Measurements from ENCODE around the gene SEMA4B.
A peak's percentile ranks its signal among the peaks of the same experiment; 100 is the strongest.

Gene SEMA4B

GRCh38 chr15:90201944-90202375, 830 bp downstream of the SEMA4B start:
- H2BK12ac ChIP-seq (ENCODE audit: low read length in 2 of 2), result no peak overlapping the region
- DNase-seq, result peak; percentile 41
- WGBS, result under 1% methylated on average over 25 of the region's 25 CpGs
- peaks cover 31% of the 10 kb centered on the region for H3K4me1 ChIP-seq (ENCODE audit: control insufficient read depth, insufficient read depth, low read depth, low read length)
- peak overlapping the region; percentile 45 for H2BK15ac ChIP-seq (ENCODE audit: low read depth, poor library complexity, severe bottlenecking)
- peak overlapping the region in 1 of 2 experiments; percentile 68 for H3K4ac ChIP-seq (ENCODE audit: low read depth in 1 of 2, low read length in 2 of 2)
- H3K27me3 ChIP-seq (ENCODE audit: control insufficient read depth in 1 of 2, insufficient read depth in 1 of 2, low read length in 2 of 2), result no peaks in the 10 kb centered on the region
- no peak overlapping the region for H4K91ac ChIP-seq (ENCODE audit: low read length)
- H2AFZ ChIP-seq (ENCODE audit: low read depth, low read length), result peak overlapping the region; percentile 86
- H3K4me3 ChIP-seq (ENCODE audit: insufficient read depth in 1 of 2, low read depth in 1 of 2, low read length in 2 of 2), result peak overlapping the region; percentile 92 to 97
- H3K23ac ChIP-seq (ENCODE audit: low read length in 2 of 2), result no peak overlapping the region
- H3K4me2 ChIP-seq (ENCODE audit: low read length, poor library complexity, severe bottlenecking), result peak overlapping the region; percentile 93
- H4K8ac ChIP-seq (ENCODE audit: low read length), result peak overlapping the region; percentile 82
- no peak overlapping the region for H2AK5ac ChIP-seq (ENCODE audit: low read length, severe bottlenecking)
- H3K36me3 ChIP-seq (ENCODE audit: control insufficient read depth in 1 of 2, insufficient read depth in 2 of 2, low read depth in 1 of 2, low read length in 2 of 2), result peaks cover 0 to 23% of the 10 kb centered on the region in 2 experiments
- H3K79me1 ChIP-seq (replicated peaks; ENCODE audit: low read length, poor library complexity, severe bottlenecking), result peaks cover 49% of the 10 kb centered on the region
- H3K18ac ChIP-seq (ENCODE audit: low read depth in 1 of 2, low read length in 2 of 2), result peak overlapping the region; percentile 62 to 96
- H2BK5ac ChIP-seq (ENCODE audit: low read depth, low read length, poor library complexity, severe bottlenecking), result no peak overlapping the region
- peak overlapping the region; percentile 66 for H2BK120ac ChIP-seq (ENCODE audit: low read depth, low read length)
- no peak overlapping the region for H3K27ac ChIP-seq (ENCODE audit: low read length, poor library complexity, severe bottlenecking)
- H3K14ac ChIP-seq (ENCODE audit: low read length in 2 of 2), result peak overlapping the region in 1 of 2 experiments; percentile 31
- peak overlapping the region; percentile 86 for H3K9ac ChIP-seq (ENCODE audit: low read length)
- no peaks in the 10 kb centered on the region for H3K9me3 ChIP-seq (ENCODE audit: control insufficient read depth, low read length)

GRCh38 chr15:90202929-90203328, 1.8 kb downstream of the SEMA4B start:
- no peak overlapping the region for H2AFZ ChIP-seq (ENCODE audit: low read depth, low read length)
- H3K27me3 ChIP-seq (ENCODE audit: control insufficient read depth in 1 of 2, insufficient read depth in 1 of 2, low read length in 2 of 2), result no peaks in the 10 kb centered on the region
- H3K14ac ChIP-seq (ENCODE audit: low read length in 2 of 2), result peak overlapping the region in 1 of 2 experiments; percentile 27
- peaks cover 0 to 26% of the 10 kb centered on the region in 2 experiments for H3K36me3 ChIP-seq (ENCODE audit: control insufficient read depth in 1 of 2, insufficient read depth in 2 of 2, low read depth in 1 of 2, low read length in 2 of 2)
- H3K79me1 ChIP-seq (replicated peaks; ENCODE audit: low read length, poor library complexity, severe bottlenecking), result peaks cover 57% of the 10 kb centered on the region
- no peak overlapping the region for H4K8ac ChIP-seq (ENCODE audit: low read length)
- H2BK5ac ChIP-seq (ENCODE audit: low read depth, low read length, poor library complexity, severe bottlenecking), result no peak overlapping the region
- H2BK15ac ChIP-seq (ENCODE audit: low read depth, poor library complexity, severe bottlenecking), result no peak overlapping the region
- H2AK5ac ChIP-seq (ENCODE audit: low read length, severe bottlenecking), result no peak overlapping the region
- peak overlapping the region in 1 of 2 experiments; percentile 24 for H2BK12ac ChIP-seq (ENCODE audit: low read length in 2 of 2)
- H3K9me3 ChIP-seq (ENCODE audit: control insufficient read depth, low read length), result no peaks in the 10 kb centered on the region
- DNase-seq, result no peak
- 89% methylated on average over 4 of the region's 4 CpGs for WGBS
- H2BK120ac ChIP-seq (ENCODE audit: low read depth, low read length), result no peak overlapping the region
- H3K4me1 ChIP-seq (ENCODE audit: control insufficient read depth, insufficient read depth, low read depth, low read length), result peaks cover 31% of the 10 kb centered on the region
- H3K4ac ChIP-seq (ENCODE audit: low read depth in 1 of 2, low read length in 2 of 2), result no peak overlapping the region
- H3K9ac ChIP-seq (ENCODE audit: low read length), result no peak overlapping the region
- no peak overlapping the region for H3K27ac ChIP-seq (ENCODE audit: low read length, poor library complexity, severe bottlenecking)
- no peak overlapping the region for H3K18ac ChIP-seq (ENCODE audit: low read depth in 1 of 2, low read length in 2 of 2)
- H3K4me2 ChIP-seq (ENCODE audit: low read length, poor library complexity, severe bottlenecking), result no peak overlapping the region
- H3K23ac ChIP-seq (ENCODE audit: low read length in 2 of 2), result no peak overlapping the region
- no peak overlapping the region for H4K91ac ChIP-seq (ENCODE audit: low read length)
- peak overlapping the region in 1 of 2 experiments; percentile 92 for H3K4me3 ChIP-seq (ENCODE audit: insufficient read depth in 1 of 2, low read depth in 1 of 2, low read length in 2 of 2)

GRCh38 chr15:90203473-90203872, 2.3 kb downstream of the SEMA4B start:
- DNase-seq, result no peak
- Histone ChIP-seq H3K27ac (ENCODE audit: low read length, poor library complexity, severe bottlenecking) (no peak overlapping the region), H2BK15ac (ENCODE audit: low read depth, poor library complexity, severe bottlenecking) (no peak overlapping the region), H4K8ac (ENCODE audit: low read length) (no peak overlapping the region), H3K14ac (ENCODE audit: low read length in 2 of 2) (no peak overlapping the region), H3K4me3 (ENCODE audit: insufficient read depth in 1 of 2, low read depth in 1 of 2, low read length in 2 of 2) (no peak overlapping the region), H3K4ac (ENCODE audit: low read depth in 1 of 2, low read length in 2 of 2) (peak overlapping the region in 1 of 2 experiments; percentile 40), H2BK12ac (ENCODE audit: low read length in 2 of 2) (peak overlapping the region in 1 of 2 experiments; percentile 24), H3K4me1 (ENCODE audit: control insufficient read depth, insufficient read depth, low read depth, low read length) (peaks cover 30% of the 10 kb centered on the region), H3K4me2 (ENCODE audit: low read length, poor library complexity, severe bottlenecking) (no peak overlapping the region), H4K91ac (ENCODE audit: low read length) (no peak overlapping the region), H2AK5ac (ENCODE audit: low read length, severe bottlenecking) (no peak overlapping the region), H2AFZ (ENCODE audit: low read depth, low read length) (no peak overlapping the region), H3K18ac (ENCODE audit: low read depth in 1 of 2, low read length in 2 of 2) (no peak overlapping the region), H3K79me1 (replicated peaks; ENCODE audit: low read length, poor library complexity, severe bottlenecking) (peaks cover 57% of the 10 kb centered on the region), H2BK5ac (ENCODE audit: low read depth, low read length, poor library complexity, severe bottlenecking) (no peak overlapping the region), H3K27me3 (ENCODE audit: control insufficient read depth in 1 of 2, insufficient read depth in 1 of 2, low read length in 2 of 2) (no peaks in the 10 kb centered on the region), H3K9me3 (ENCODE audit: control insufficient read depth, low read length) (no peaks in the 10 kb centered on the region), H3K23ac (ENCODE audit: low read length in 2 of 2) (no peak overlapping the region), H2BK120ac (ENCODE audit: low read depth, low read length) (no peak overlapping the region), H3K9ac (ENCODE audit: low read length) (no peak overlapping the region), H3K36me3 (ENCODE audit: control insufficient read depth in 1 of 2, insufficient read depth in 2 of 2, low read depth in 1 of 2, low read length in 2 of 2) (peaks cover 0 to 26% of the 10 kb centered on the region in 2 experiments)
- WGBS, result 89% methylated on average over 7 of the region's 7 CpGs

GRCh38 chr15:90203922-90204321, 2.8 kb downstream of the SEMA4B start:
- Histone ChIP-seq H3K27me3 (ENCODE audit: control insufficient read depth in 1 of 2, insufficient read depth in 1 of 2, low read length in 2 of 2) (no peaks in the 10 kb centered on the region), H3K9ac (ENCODE audit: low read length) (no peak overlapping the region)

More at GRCh38 chr15:90203922-90204321, 2.8 kb downstream of the SEMA4B start:
- H2BK5ac ChIP-seq (ENCODE audit: low read depth, low read length, poor library complexity, severe bottlenecking), result no peak overlapping the region
- peaks cover 29% of the 10 kb centered on the region for H3K4me1 ChIP-seq (ENCODE audit: control insufficient read depth, insufficient read depth, low read depth, low read length)
- H3K79me1 ChIP-seq (replicated peaks; ENCODE audit: low read length, poor library complexity, severe bottlenecking), result peaks cover 56% of the 10 kb centered on the region
- H2BK15ac ChIP-seq (ENCODE audit: low read depth, poor library complexity, severe bottlenecking), result no peak overlapping the region
- H2AFZ ChIP-seq (ENCODE audit: low read depth, low read length), result no peak overlapping the region
- no peak overlapping the region for H2BK12ac ChIP-seq (ENCODE audit: low read length in 2 of 2)
- WGBS, result 77% methylated on average over 8 of the region's 8 CpGs
- no peak overlapping the region for H4K8ac ChIP-seq (ENCODE audit: low read length)
- peak overlapping the region in 1 of 2 experiments; percentile 40 for H3K4ac ChIP-seq (ENCODE audit: low read depth in 1 of 2, low read length in 2 of 2)
- H3K18ac ChIP-seq (ENCODE audit: low read depth in 1 of 2, low read length in 2 of 2), result no peak overlapping the region
- peaks cover 0 to 26% of the 10 kb centered on the region in 2 experiments for H3K36me3 ChIP-seq (ENCODE audit: control insufficient read depth in 1 of 2, insufficient read depth in 2 of 2, low read depth in 1 of 2, low read length in 2 of 2)
- H3K14ac ChIP-seq (ENCODE audit: low read length in 2 of 2), result no peak overlapping the region
- H2AK5ac ChIP-seq (ENCODE audit: low read length, severe bottlenecking), result no peak overlapping the region
- no peak overlapping the region for H3K4me3 ChIP-seq (ENCODE audit: insufficient read depth in 1 of 2, low read depth in 1 of 2, low read length in 2 of 2)
- no peak overlapping the region for H2BK120ac ChIP-seq (ENCODE audit: low read depth, low read length)
- H3K23ac ChIP-seq (ENCODE audit: low read length in 2 of 2), result no peak overlapping the region
- DNase-seq, result no peak
- no peak overlapping the region for H3K27ac ChIP-seq (ENCODE audit: low read length, poor library complexity, severe bottlenecking)
- H3K4me2 ChIP-seq (ENCODE audit: low read length, poor library complexity, severe bottlenecking), result no peak overlapping the region
- H3K9me3 ChIP-seq (ENCODE audit: control insufficient read depth, low read length), result no peaks in the 10 kb centered on the region
- H4K91ac ChIP-seq (ENCODE audit: low read length), result no peak overlapping the region

Measured in mesenchymal stem cell (in vitro differentiated cells and primary cell).